Suprapubic skin (tissue), 4 donors: Measurements from ENCODE around the gene CALD1. TPM values are rescaled to one million over a fixed set of nuclear protein-coding genes. Genes with fewer than 3 reads are reported as not detected.

ENCODE experiments used
- DNase-seq, 2 donors: peaks; one replicate each; pipeline ENCODE4 v3.0.0-alpha.2; 2019; ENCODE audit warnings: low spot score in 2 of 2
- H3K27ac ChIP-seq: fragments of 200-600 bp; sonication (generic); one replicate; pipeline ENCODE4 v1.5.1; 2019
- H3K27me3 ChIP-seq: fragments of 200-600 bp; sonication (generic); one replicate; pipeline ENCODE4 v1.5.1; 2019
- H3K36me3 ChIP-seq: fragments of 200-600 bp; sonication (generic); one replicate; pipeline ENCODE4 v1.5.1; 2019
- H3K4me1 ChIP-seq: fragments of 200-600 bp; sonication (generic); one replicate; pipeline ENCODE4 v1.5.1; 2019
- H3K4me3 ChIP-seq: fragments of 200-600 bp; sonication (generic); one replicate; pipeline ENCODE4 v1.5.1; 2019; ENCODE audit warnings: mild to moderate bottlenecking
- H3K9me3 ChIP-seq: fragments of 200-600 bp; sonication (generic); one replicate; pipeline ENCODE4 v1.5.1; 2019
- EP300 ChIP-seq: sonication (generic); formaldehyde crosslinking; IDR thresholded peaks from one replicate; pipeline ENCODE4 v1.6.1; 2017; ENCODE audit warnings: antibody characterized with exemption
- POLR2A ChIP-seq, 2 donors: fragments of 450-650 bp; IDR thresholded peaks; one replicate each; pipeline ENCODE4 v1.6.1; 2017; ENCODE audit warnings: antibody characterized with exemption in 2 of 2, mild to moderate bottlenecking in 2 of 2, moderate library complexity in 2 of 2
- POLR2AphosphoS5 ChIP-seq, 3 donors: sonication (generic); formaldehyde crosslinking; IDR thresholded peaks; one replicate each; pipeline ENCODE4 v1.6.1; 2017; ENCODE audit warnings: antibody characterized with exemption in 3 of 3
- WGBS: methylation state at CpG from one replicate; pipeline ENCODE4 v1.1.5; 2018; 5-methylcytosine and 5-hydroxymethylcytosine counted together
- total RNA-seq, 4 donors: library from RNA; depleted of rRNA; stranded (reverse); fragments of >200 nt; gene quantifications; one replicate each; pipeline ENCODE4 v1.1.0, GENCODE V29; 2016
- TF ChIP-seq, protein P1 (sequence below), 2 donors: fragments of 200-600 bp in 1 of 2; fragments of 450-650 bp in 1 of 2; sonication (generic) in 1 of 2; IDR thresholded peaks; one replicate each; pipeline ENCODE4 v1.5.1; 2016 to 2019; ENCODE audit warnings: antibody characterized with exemption in 2 of 2, mild to moderate bottlenecking in 1 of 2, moderate library complexity in 1 of 2

CALD1 gene
- total RNA-seq, 4 donors from 2014 or later: 53.6 to 116 (median 83.2) TPM

DNA sequence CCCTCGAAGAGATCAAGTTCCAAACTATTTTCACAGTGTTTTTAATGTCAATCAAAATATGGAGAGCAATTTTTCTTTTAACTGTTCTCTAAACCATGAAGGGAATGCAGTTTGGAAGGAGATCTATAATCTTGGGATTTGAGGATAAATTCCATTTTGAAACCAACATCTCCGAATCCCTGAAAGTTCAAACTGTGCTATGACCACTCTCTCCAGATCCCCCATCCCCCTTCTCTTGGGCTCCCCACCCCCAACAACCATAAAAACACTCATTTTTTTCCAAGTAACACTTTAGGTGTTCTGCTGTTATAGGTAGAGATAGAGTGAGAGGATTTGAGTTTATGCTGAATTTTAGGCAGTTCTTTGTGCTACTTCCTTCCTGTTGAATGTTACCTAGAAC, 1.7 kb downstream of the CALD1 start:
- Histone ChIP-seq H3K4me3 (peak overlapping the region; percentile 50), H3K4me1 (peaks cover 35% of the 10 kb centered on the region), H3K27me3 (no peaks in the 10 kb centered on the region), H3K9me3 (no peaks in the 10 kb centered on the region), H3K36me3 (no peaks in the 10 kb centered on the region), H3K27ac (peak overlapping the region; percentile 83)
- 32% methylated on average over 2 of the region's 2 CpGs for WGBS
- DNase-seq: no peak
- TF ChIP-seq POLR2AphosphoS5 (IDR thresholded peaks at IDR 0.05) (no peak), EP300 (no peak)
- TF ChIP-seq, protein P1, sequence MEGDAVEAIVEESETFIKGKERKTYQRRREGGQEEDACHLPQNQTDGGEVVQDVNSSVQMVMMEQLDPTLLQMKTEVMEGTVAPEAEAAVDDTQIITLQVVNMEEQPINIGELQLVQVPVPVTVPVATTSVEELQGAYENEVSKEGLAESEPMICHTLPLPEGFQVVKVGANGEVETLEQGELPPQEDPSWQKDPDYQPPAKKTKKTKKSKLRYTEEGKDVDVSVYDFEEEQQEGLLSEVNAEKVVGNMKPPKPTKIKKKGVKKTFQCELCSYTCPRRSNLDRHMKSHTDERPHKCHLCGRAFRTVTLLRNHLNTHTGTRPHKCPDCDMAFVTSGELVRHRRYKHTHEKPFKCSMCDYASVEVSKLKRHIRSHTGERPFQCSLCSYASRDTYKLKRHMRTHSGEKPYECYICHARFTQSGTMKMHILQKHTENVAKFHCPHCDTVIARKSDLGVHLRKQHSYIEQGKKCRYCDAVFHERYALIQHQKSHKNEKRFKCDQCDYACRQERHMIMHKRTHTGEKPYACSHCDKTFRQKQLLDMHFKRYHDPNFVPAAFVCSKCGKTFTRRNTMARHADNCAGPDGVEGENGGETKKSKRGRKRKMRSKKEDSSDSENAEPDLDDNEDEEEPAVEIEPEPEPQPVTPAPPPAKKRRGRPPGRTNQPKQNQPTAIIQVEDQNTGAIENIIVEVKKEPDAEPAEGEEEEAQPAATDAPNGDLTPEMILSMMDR (IDR thresholded peaks at IDR 0.05): no peak

- Histone ChIP-seq H3K27me3 (no peaks in the 10 kb centered on the region), H3K4me3 (peak overlapping the region; percentile 50), H3K36me3 (no peaks in the 10 kb centered on the region), H3K27ac (no peak overlapping the region), H3K4me1 (peaks cover 35% of the 10 kb centered on the region), H3K9me3 (no peaks in the 10 kb centered on the region)
- TF ChIP-seq, protein P1 (IDR thresholded peaks at IDR 0.05): no peak
- TF ChIP-seq POLR2AphosphoS5 (IDR thresholded peaks at IDR 0.05) (no peak), EP300 (no peak), POLR2A (IDR thresholded peaks at IDR 0.05) (no peak)
- no peak for DNase-seq
- 57% methylated on average over 4 of the region's 4 CpGs for WGBS
These were observed 2.7 kb downstream of the CALD1 start for GRCh38 chr7:134782121-134782623.

GRCh38 chr7:134783294-134784069, 4.0 kb downstream of the CALD1 start:
- no peak for DNase-seq
- TF ChIP-seq, protein P1 (IDR thresholded peaks at IDR 0.05): no peak
- TF ChIP-seq POLR2A (IDR thresholded peaks at IDR 0.05) (no peak), POLR2AphosphoS5 (IDR thresholded peaks at IDR 0.05) (no peak), EP300 (no peak)
- Histone ChIP-seq H3K27me3 (no peaks in the 10 kb centered on the region), H3K27ac (no peak overlapping the region), H3K9me3 (no peaks in the 10 kb centered on the region), H3K4me3 (peak overlapping the region; percentile 50), H3K36me3 (no peaks in the 10 kb centered on the region), H3K4me1 (peaks cover 28% of the 10 kb centered on the region)
- WGBS: 89% methylated on average over 6 of the region's 7 CpGs

- 90% methylated on average over 9 of the region's 9 CpGs for WGBS
- Histone ChIP-seq H3K9me3 (no peaks in the 10 kb centered on the region), H3K4me1 (peaks cover 26% of the 10 kb centered on the region), H3K36me3 (no peaks in the 10 kb centered on the region), H3K4me3 (no peak overlapping the region), H3K27me3 (no peaks in the 10 kb centered on the region), H3K27ac (no peak overlapping the region)
- TF ChIP-seq POLR2A (IDR thresholded peaks at IDR 0.05): no peak
- TF ChIP-seq POLR2AphosphoS5 (IDR thresholded peaks at IDR 0.05): no peak
- TF ChIP-seq, protein P1 (IDR thresholded peaks at IDR 0.05): no peak
- TF ChIP-seq EP300: no peak
- no peak for DNase-seq
These were observed 5.0 kb downstream of the CALD1 start for GRCh38 chr7:134784251-134785049.

GRCh38 chr7:134785842-134786241, 6.4 kb downstream of the CALD1 start:
- no peak overlapping the region for H3K27ac ChIP-seq
- DNase-seq: no peak
- H3K9me3 ChIP-seq: no peaks in the 10 kb centered on the region
- no peaks in the 10 kb centered on the region for H3K36me3 ChIP-seq
- H3K27me3 ChIP-seq: no peaks in the 10 kb centered on the region
- no peak overlapping the region for H3K4me3 ChIP-seq
- H3K4me1 ChIP-seq: peaks cover 32% of the 10 kb centered on the region
- no peak for TF ChIP-seq EP300
- no peak for TF ChIP-seq POLR2AphosphoS5 (IDR thresholded peaks at IDR 0.05)
- TF ChIP-seq, protein P1 (IDR thresholded peaks at IDR 0.05): no peak
- TF ChIP-seq POLR2A (IDR thresholded peaks at IDR 0.05): no peak
